ENCODE measurements around the gene PPP1R13B.
A peak's percentile ranks its signal among the peaks of the same experiment; 100 is the strongest.

PPP1R13B gene

GRCh38 chr14:103729496-103730448, 117.6 kb downstream of the PPP1R13B start:
- no peaks in the 10 kb centered on the region for H3K9me3 ChIP-seq (ENCODE audit: control insufficient read depth in 5 of 5, low read length in 5 of 5)
- no peaks in the 10 kb centered on the region for H3K27me3 ChIP-seq (ENCODE audit: control insufficient read depth in 5 of 5, insufficient read depth in 4 of 5, low read length in 5 of 5)
- H3K9ac ChIP-seq (ENCODE audit: low read length in 5 of 5): no peak overlapping the region
- no peak overlapping the region for H3K27ac ChIP-seq (ENCODE audit: low read depth, low read length)
- peaks cover 0 to 30% (median 12%) of the 10 kb centered on the region in 5 donors for H3K4me1 ChIP-seq (ENCODE audit: control insufficient read depth in 5 of 5, insufficient read depth in 5 of 5, low read length in 5 of 5)
- H3K36me3 ChIP-seq (ENCODE audit: control insufficient read depth in 5 of 5, insufficient read depth in 5 of 5, low read length in 5 of 5): peaks cover 0 to 81% (median 71%) of the 10 kb centered on the region in 5 donors
- no peak overlapping the region for H3K4me3 ChIP-seq (ENCODE audit: low read depth in 1 of 5, low read length in 5 of 5)

GRCh38 chr14:103728721-103729120, 118.7 kb downstream of the PPP1R13B start:
- Histone ChIP-seq H3K4me3 (ENCODE audit: low read depth in 1 of 5, low read length in 5 of 5) (no peak overlapping the region), H3K9ac (ENCODE audit: low read length in 5 of 5) (no peak overlapping the region), H3K27ac (ENCODE audit: low read depth, low read length) (no peak overlapping the region), H3K4me1 (ENCODE audit: control insufficient read depth in 5 of 5, insufficient read depth in 5 of 5, low read length in 5 of 5) (peaks cover 0 to 36% (median 19%) of the 10 kb centered on the region in 5 donors), H3K27me3 (ENCODE audit: control insufficient read depth in 5 of 5, insufficient read depth in 4 of 5, low read length in 5 of 5) (no peaks in the 10 kb centered on the region), H3K9me3 (ENCODE audit: control insufficient read depth in 5 of 5, low read length in 5 of 5) (no peaks in the 10 kb centered on the region), H3K36me3 (ENCODE audit: control insufficient read depth in 5 of 5, insufficient read depth in 5 of 5, low read length in 5 of 5) (peaks cover 0 to 74% (median 63%) of the 10 kb centered on the region in 5 donors)

- Histone ChIP-seq H3K4me1 (ENCODE audit: control insufficient read depth in 5 of 5, insufficient read depth in 5 of 5, low read length in 5 of 5) (peaks cover 0 to 42% (median 25%) of the 10 kb centered on the region in 5 donors), H3K27me3 (ENCODE audit: control insufficient read depth in 5 of 5, insufficient read depth in 4 of 5, low read length in 5 of 5) (no peaks in the 10 kb centered on the region), H3K27ac (ENCODE audit: low read depth, low read length) (no peak overlapping the region), H3K9me3 (ENCODE audit: control insufficient read depth in 5 of 5, low read length in 5 of 5) (no peaks in the 10 kb centered on the region), H3K9ac (ENCODE audit: low read length in 5 of 5) (no peak overlapping the region), H3K36me3 (ENCODE audit: control insufficient read depth in 5 of 5, insufficient read depth in 5 of 5, low read length in 5 of 5) (peaks cover 0 to 71% (median 57%) of the 10 kb centered on the region in 5 donors), H3K4me3 (ENCODE audit: low read depth in 1 of 5, low read length in 5 of 5) (no peak overlapping the region)
These were observed 119.2 kb downstream of the PPP1R13B start for GRCh38 chr14:103728141-103728540.

- Histone ChIP-seq H3K4me3 (ENCODE audit: low read depth in 1 of 5, low read length in 5 of 5) (no peak overlapping the region), H3K27ac (ENCODE audit: low read depth, low read length) (no peak overlapping the region), H3K4me1 (ENCODE audit: control insufficient read depth in 5 of 5, insufficient read depth in 5 of 5, low read length in 5 of 5) (peaks cover 2 to 44% (median 29%) of the 10 kb centered on the region in 5 donors), H3K36me3 (ENCODE audit: control insufficient read depth in 5 of 5, insufficient read depth in 5 of 5, low read length in 5 of 5) (peaks cover 0 to 64% (median 50%) of the 10 kb centered on the region in 5 donors), H3K27me3 (ENCODE audit: control insufficient read depth in 5 of 5, insufficient read depth in 4 of 5, low read length in 5 of 5) (no peaks in the 10 kb centered on the region), H3K9me3 (ENCODE audit: control insufficient read depth in 5 of 5, low read length in 5 of 5) (no peaks in the 10 kb centered on the region), H3K9ac (ENCODE audit: low read length in 5 of 5) (no peak overlapping the region)
These were observed 119.9 kb downstream of the PPP1R13B start for GRCh38 chr14:103727313-103727980.

GRCh38 chr14:103726474-103726873, 120.9 kb downstream of the PPP1R13B start:
- H3K9ac ChIP-seq (ENCODE audit: low read length in 5 of 5): no peak overlapping the region
- no peak overlapping the region for H3K4me3 ChIP-seq (ENCODE audit: low read depth in 1 of 5, low read length in 5 of 5)
- H3K4me1 ChIP-seq (ENCODE audit: control insufficient read depth in 5 of 5, insufficient read depth in 5 of 5, low read length in 5 of 5): peaks cover 2 to 34% (median 22%) of the 10 kb centered on the region in 5 donors
- no peaks in the 10 kb centered on the region for H3K27me3 ChIP-seq (ENCODE audit: control insufficient read depth in 5 of 5, insufficient read depth in 4 of 5, low read length in 5 of 5)
- H3K36me3 ChIP-seq (ENCODE audit: control insufficient read depth in 5 of 5, insufficient read depth in 5 of 5, low read length in 5 of 5): peaks cover 0 to 56% (median 42%) of the 10 kb centered on the region in 5 donors
- H3K9me3 ChIP-seq (ENCODE audit: control insufficient read depth in 5 of 5, low read length in 5 of 5): no peaks in the 10 kb centered on the region
- no peak overlapping the region for H3K27ac ChIP-seq (ENCODE audit: low read depth, low read length)

GRCh38 chr14:103725739-103726395, 121.5 kb downstream of the PPP1R13B start:
- Histone ChIP-seq H3K9me3 (ENCODE audit: control insufficient read depth in 5 of 5, low read length in 5 of 5) (no peaks in the 10 kb centered on the region), H3K4me1 (ENCODE audit: control insufficient read depth in 5 of 5, insufficient read depth in 5 of 5, low read length in 5 of 5) (peaks cover 2 to 30% (median 19%) of the 10 kb centered on the region in 5 donors), H3K9ac (ENCODE audit: low read length in 5 of 5) (no peak overlapping the region), H3K27ac (ENCODE audit: low read depth, low read length) (no peak overlapping the region), H3K4me3 (ENCODE audit: low read depth in 1 of 5, low read length in 5 of 5) (no peak overlapping the region), H3K36me3 (ENCODE audit: control insufficient read depth in 5 of 5, insufficient read depth in 5 of 5, low read length in 5 of 5) (peaks cover 0 to 62% (median 42%) of the 10 kb centered on the region in 5 donors), H3K27me3 (ENCODE audit: control insufficient read depth in 5 of 5, insufficient read depth in 4 of 5, low read length in 5 of 5) (no peaks in the 10 kb centered on the region)

GRCh38 chr14:103725001-103725682, 122.2 kb downstream of the PPP1R13B start:
- H3K27me3 ChIP-seq (ENCODE audit: control insufficient read depth in 5 of 5, insufficient read depth in 4 of 5, low read length in 5 of 5): no peaks in the 10 kb centered on the region
- H3K9ac ChIP-seq (ENCODE audit: low read length in 5 of 5): no peak overlapping the region
- H3K4me1 ChIP-seq (ENCODE audit: control insufficient read depth in 5 of 5, insufficient read depth in 5 of 5, low read length in 5 of 5): peaks cover 2 to 23% (median 18%) of the 10 kb centered on the region in 5 donors
- H3K9me3 ChIP-seq (ENCODE audit: control insufficient read depth in 5 of 5, low read length in 5 of 5): no peaks in the 10 kb centered on the region
- no peak overlapping the region for H3K27ac ChIP-seq (ENCODE audit: low read depth, low read length)
- H3K36me3 ChIP-seq (ENCODE audit: control insufficient read depth in 5 of 5, insufficient read depth in 5 of 5, low read length in 5 of 5): peaks cover 0 to 56% (median 38%) of the 10 kb centered on the region in 5 donors
- H3K4me3 ChIP-seq (ENCODE audit: low read depth in 1 of 5, low read length in 5 of 5): no peak overlapping the region

- Histone ChIP-seq H3K4me3 (ENCODE audit: low read depth in 1 of 5, low read length in 5 of 5) (no peak overlapping the region), H3K36me3 (ENCODE audit: control insufficient read depth in 5 of 5, insufficient read depth in 5 of 5, low read length in 5 of 5) (peaks cover 0 to 45% (median 27%) of the 10 kb centered on the region in 5 donors), H3K27me3 (ENCODE audit: control insufficient read depth in 5 of 5, insufficient read depth in 4 of 5, low read length in 5 of 5) (no peaks in the 10 kb centered on the region), H3K9ac (ENCODE audit: low read length in 5 of 5) (peak overlapping the region in 1 of 5 donors; percentile 11), H3K9me3 (ENCODE audit: control insufficient read depth in 5 of 5, low read length in 5 of 5) (no peaks in the 10 kb centered on the region), H3K27ac (ENCODE audit: low read depth, low read length) (peak overlapping the region; percentile 89), H3K4me1 (ENCODE audit: control insufficient read depth in 5 of 5, insufficient read depth in 5 of 5, low read length in 5 of 5) (peaks cover 2 to 23% (median 18%) of the 10 kb centered on the region in 5 donors)
These were observed 123.3 kb downstream of the PPP1R13B start for GRCh38 chr14:103724116-103724515.

GRCh38 chr14:103723748-103724081, 123.7 kb downstream of the PPP1R13B start:
- Histone ChIP-seq H3K4me1 (ENCODE audit: control insufficient read depth in 5 of 5, insufficient read depth in 5 of 5, low read length in 5 of 5) (peaks cover 2 to 26% (median 21%) of the 10 kb centered on the region in 5 donors), H3K36me3 (ENCODE audit: control insufficient read depth in 5 of 5, insufficient read depth in 5 of 5, low read length in 5 of 5) (peaks cover 0 to 41% (median 23%) of the 10 kb centered on the region in 5 donors), H3K4me3 (ENCODE audit: low read depth in 1 of 5, low read length in 5 of 5) (no peak overlapping the region), H3K9ac (ENCODE audit: low read length in 5 of 5) (peak overlapping the region in 1 of 5 donors; percentile 8), H3K27ac (ENCODE audit: low read depth, low read length) (peak overlapping the region; percentile 89), H3K27me3 (ENCODE audit: control insufficient read depth in 5 of 5, insufficient read depth in 4 of 5, low read length in 5 of 5) (no peaks in the 10 kb centered on the region), H3K9me3 (ENCODE audit: control insufficient read depth in 5 of 5, low read length in 5 of 5) (no peaks in the 10 kb centered on the region)
